ENCODE data around the gene GRIN3B.

Gene GRIN3B

DNA sequence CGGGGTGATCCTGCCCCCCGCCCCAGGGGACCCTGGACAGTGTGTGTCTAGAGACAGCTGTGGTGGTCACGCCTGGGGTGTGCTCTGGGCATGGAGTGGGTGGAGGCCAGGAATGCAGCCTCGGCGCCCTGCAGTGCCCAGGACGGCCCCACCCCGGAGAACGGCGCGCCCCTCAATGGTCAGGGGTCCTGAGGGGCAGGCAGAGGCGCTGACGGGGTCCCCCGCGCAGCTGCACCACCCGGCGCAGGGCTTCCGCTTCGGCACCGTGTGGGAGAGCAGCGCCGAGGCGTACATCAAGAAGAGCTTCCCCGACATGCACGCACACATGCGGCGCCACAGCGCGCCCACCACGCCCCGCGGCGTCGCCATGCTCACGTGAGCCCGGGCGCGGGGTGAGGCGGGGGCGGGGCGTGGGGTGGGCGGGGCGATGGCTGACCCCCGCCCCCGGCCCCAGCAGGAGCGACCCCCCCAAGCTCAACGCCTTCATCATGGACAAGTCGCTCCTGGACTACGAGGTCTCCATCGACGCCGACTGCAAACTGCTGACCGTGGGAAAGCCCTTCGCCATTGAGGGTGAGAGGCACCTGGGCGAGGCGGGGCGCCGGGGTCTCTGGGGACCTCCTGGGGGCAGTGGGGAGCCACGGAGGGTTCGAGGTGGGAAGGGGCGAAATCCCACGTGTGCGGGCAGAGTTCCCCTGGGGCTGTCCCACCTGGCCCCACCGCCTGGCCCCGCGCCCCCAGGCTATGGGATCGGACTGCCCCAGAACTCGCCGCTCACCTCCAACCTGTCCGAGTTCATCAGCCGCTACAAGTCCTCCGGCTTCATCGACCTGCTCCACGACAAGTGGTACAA is 7.4 kb downstream of the GRIN3B start:
- no peak for DNase-seq (ENCODE audit: low spot score)

DNA sequence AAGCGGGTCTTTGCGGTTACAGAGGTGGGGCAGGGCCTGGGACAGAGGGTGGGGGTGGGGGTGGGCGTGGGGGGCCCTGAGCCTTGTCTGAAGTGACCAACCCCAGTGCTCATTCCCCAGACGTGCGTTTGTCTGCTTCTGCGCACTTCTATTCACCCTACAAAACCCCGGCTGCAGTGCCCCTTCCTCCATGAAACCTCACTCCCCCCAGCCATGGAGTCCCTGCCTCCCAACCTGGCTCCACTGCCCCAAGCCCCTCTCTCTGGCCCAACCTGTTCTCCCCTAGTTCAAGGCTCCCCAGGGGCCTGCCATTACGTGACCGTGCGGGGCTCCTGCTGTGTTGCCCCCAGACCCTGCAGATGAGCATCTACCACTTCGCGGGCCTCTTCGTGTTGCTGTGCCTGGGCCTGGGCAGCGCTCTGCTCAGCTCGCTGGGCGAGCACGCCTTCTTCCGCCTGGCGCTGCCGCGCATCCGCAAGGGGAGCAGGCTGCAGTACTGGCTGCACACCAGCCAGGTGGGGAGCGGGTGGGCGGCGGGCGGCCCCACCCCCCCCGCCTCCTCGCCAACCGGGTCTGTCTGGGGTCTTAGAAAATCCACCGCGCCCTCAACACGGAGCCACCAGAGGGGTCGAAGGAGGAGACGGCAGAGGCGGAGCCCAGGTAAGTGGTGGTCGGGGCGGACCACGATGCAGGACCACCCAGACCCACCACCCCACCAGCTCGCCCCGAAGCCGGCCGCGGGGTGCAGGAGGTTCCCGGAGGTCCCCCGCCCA is 8.2 kb downstream of the GRIN3B start:
- no peak for DNase-seq (ENCODE audit: low spot score)

- DNase-seq (ENCODE audit: low spot score), result no peak
Observed at GRCh38 chr19:1009041-1009980, 9.1 kb downstream of the GRIN3B start.

- DNase-seq (ENCODE audit: low spot score), result no peak
Observed at GRCh38 chr19:1009981-1010538, 9.8 kb downstream of the GRIN3B start.

DNA sequence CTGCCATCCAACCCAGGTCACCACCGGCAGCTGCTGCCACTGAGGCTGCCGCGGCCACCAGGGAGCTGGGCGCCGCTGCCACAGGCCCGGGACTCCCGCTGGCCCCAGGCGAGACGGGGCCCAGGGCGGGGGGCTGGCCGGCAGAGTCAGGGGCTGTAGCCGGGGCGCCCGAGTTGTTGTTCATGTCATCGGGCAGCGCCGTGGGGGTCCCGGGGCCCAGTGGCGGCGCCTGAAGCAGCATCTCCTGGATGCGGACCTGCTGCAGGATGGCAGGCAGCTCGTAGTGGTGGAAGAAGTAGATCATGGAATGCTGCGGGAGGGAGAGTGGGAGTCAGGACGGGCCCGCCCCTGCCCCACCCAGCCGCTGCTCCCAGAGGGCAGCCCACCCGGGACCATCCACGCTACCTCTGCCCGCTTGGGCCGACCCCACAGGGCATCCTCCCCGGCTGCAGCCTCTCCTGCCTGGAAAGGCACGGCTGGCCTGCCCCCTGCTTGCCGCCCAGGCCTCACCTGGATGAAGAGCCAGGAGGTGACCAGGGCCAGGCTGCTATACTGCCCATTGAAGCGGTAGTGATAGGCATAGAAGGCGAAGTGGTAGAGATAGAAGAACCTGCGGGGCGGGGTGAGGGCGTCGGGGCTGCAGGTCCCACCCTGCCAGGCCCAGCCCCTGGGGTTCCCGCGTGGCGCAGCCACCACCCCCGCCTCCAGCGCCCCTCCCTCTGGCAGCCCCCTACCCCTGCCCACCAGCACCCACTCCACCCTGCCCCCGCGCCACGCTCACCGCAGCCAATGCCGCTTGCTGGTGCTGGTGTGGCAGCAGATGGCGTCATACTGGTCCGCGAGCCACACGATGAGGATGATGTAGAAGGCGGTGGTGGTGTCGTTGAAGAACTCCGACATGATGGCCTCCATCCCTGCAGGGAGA is 10.6 kb downstream of the GRIN3B start:
- no peak for DNase-seq (ENCODE audit: low spot score)

DNA sequence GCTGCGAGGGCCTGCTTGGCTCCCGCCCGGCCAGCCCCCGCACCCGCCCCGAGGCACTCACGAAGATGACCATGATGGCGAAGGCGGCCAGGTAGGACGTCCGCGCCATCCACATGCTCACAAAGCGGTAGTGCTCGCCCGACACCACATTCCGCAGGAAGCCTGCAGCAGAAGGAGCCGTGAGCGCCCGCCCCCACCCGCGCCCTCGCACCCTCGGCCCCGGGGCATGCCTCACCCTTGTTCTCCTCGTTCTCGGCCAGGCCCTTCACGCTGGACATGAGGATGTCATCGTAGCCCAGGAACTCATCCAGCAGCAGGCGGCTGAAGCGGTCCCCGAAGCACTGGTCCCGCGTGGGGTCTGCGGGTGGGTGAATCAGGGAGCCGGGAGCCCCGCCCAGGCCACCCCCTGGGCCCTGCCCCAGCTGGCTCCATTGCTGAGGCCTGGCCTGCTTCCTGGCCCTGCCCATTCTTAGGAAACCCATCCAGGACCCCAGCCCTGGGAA is 11.7 kb downstream of the GRIN3B start:
- no peak for DNase-seq (ENCODE audit: low spot score)

GRCh38 chr19:1012334-1012733 is 12.1 kb downstream of the GRIN3B start:
- DNase-seq (ENCODE audit: low spot score), result no peak

GRCh38 chr19:1013218-1013617 is 13.0 kb downstream of the GRIN3B start:
- no peak for DNase-seq (ENCODE audit: low spot score)

GRCh38 chr19:1014161-1015060 is 14.2 kb downstream of the GRIN3B start:
- no peak for DNase-seq (ENCODE audit: low spot score)

DNA sequence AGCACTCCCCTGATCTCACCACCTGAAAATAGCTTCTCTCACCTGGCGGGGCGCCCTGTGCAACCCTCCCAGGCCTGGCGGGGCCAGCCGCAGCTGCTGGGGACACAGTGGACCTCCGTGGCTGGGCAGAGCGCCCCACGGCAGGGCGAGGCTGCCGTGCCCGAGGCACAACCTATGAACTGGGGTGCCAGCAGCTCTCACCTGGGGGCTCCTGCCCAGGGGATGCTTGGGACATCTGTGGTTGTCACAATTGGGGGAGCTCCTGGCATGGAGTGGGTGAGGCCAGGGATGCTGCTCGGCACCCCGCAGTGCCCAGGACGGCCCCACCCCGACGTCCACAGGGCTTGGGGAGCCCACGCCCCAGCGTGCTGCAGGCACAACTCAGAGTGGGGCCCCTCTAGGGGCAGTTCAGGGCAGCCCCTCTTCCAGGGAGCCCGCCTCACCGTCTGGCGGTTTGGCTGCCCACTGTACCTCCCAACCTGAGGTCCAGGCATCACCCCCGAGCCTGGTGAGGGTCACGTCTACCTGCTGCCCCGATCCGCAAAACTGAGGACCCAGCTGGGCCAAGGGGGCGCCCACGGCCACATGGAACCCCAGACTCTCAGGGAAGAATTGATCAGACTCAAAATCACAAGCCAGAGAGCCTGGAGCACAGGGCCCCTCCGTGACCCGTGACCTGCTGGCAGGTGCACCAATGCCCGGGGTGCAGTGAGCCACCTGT is 15.0 kb downstream of the GRIN3B start:
- DNase-seq (ENCODE audit: low spot score), result no peak

DNA sequence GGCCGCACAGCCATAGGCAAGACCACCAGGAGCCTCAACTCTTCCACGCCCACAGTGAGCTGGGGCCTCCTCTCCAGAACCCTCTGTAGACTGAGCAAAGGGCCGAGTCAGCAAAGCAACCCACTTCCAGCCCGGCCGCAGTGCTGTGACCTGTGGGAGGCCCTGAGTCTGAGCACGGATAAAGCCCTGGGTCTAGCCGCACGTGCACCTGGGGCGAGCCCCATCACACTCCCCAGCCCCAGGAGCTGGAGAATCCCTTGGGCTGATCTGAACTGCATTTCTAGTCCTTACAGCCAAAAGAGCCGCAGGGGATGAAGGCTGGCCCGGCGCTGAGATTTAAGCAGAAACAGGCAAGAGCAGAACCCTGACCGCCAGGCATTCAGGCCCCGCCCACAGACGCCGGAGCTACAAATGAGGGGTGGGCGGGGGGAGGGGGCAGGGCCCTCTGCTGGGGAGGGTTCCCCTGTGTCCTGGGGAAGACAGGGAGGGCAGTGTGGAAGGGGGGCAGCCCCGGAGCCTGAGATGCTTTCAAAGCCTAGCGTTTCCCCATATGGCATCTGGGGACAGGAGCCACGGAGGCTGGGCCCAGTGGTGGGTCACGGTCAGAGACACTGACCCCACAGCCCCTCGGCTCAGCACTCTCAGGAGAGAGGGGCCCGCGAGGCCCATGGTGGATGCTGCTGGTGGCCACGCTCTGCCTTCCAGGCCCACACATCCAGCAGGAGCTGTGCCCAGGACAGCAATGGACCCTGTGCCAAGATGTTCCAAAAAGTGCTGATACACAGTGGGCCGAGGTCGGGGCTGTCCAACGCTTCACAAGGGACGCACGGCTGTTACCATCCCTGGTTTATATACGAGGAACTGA is 15.8 kb downstream of the GRIN3B start:
- no peak for DNase-seq (ENCODE audit: low spot score)

- DNase-seq (ENCODE audit: low spot score), result no peak
Observed at GRCh38 chr19:1016647-1017114, 16.5 kb downstream of the GRIN3B start.

DNA sequence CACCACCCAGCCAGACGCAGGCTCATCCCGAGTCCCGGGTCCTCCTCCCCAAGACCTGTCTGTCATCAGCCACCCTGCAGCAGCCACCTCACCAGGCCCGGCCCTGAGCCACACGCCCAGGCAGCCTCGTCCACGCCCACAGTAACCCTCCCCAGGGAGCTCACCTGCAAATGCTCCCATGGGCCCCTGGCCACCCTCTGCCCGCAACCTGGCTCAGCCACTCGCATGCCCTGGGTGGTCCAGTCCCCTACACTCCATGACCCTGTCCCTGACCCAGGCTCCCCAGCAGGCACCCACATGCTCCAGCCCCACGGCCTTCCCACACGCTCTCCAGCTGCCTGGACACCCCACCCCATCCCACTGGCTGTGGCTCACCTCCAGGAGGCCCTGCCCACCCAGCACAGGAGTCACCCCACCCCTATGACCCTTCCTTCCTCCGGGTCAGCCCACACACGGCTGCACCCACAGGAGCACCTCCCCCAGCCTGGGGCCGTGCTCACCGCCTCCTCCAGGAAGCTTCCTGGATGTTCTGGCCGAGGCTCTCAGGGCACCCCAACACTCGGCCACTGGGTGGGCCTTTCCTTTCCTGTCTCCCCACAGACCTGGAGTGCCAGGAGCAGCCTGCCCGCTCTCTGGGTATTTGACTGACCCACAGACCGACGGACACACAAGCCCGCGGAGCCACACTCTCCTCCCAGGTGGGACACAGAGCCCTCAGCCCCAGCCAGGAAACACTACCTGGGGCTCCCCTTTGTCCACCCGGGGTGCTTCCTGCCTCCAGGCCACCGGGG is 17.1 kb downstream of the GRIN3B start:
- DNase-seq (ENCODE audit: low spot score), result no peak

- DNase-seq (ENCODE audit: low spot score), result no peak
Observed at GRCh38 chr19:1017906-1018305, 17.7 kb downstream of the GRIN3B start.

- no peak for DNase-seq (ENCODE audit: low spot score)
Observed at GRCh38 chr19:1018393-1018792, 18.2 kb downstream of the GRIN3B start.

GRCh38 chr19:1018932-1019615 is 18.9 kb downstream of the GRIN3B start:
- no peak for DNase-seq (ENCODE audit: low spot score)
